GM21528 (cell line): ENCODE data around the gene PEG3.
"Not testable (repeated sequence)": the region's sequence is repeated elsewhere in the genome, so short reads cannot be mapped to it uniquely, and the experiment has no call there.

Experiments used
- ATAC-seq: cut with Tn5 transposase; IDR thresholded peaks from one replicate; pipeline ENCODE4 v1.9.1; 2021; ENCODE audit warnings: mild to moderate bottlenecking, moderate library complexity; ENCODE audit not compliant: unreplicated experiment, low FRiP score

PEG3 gene

DNA sequence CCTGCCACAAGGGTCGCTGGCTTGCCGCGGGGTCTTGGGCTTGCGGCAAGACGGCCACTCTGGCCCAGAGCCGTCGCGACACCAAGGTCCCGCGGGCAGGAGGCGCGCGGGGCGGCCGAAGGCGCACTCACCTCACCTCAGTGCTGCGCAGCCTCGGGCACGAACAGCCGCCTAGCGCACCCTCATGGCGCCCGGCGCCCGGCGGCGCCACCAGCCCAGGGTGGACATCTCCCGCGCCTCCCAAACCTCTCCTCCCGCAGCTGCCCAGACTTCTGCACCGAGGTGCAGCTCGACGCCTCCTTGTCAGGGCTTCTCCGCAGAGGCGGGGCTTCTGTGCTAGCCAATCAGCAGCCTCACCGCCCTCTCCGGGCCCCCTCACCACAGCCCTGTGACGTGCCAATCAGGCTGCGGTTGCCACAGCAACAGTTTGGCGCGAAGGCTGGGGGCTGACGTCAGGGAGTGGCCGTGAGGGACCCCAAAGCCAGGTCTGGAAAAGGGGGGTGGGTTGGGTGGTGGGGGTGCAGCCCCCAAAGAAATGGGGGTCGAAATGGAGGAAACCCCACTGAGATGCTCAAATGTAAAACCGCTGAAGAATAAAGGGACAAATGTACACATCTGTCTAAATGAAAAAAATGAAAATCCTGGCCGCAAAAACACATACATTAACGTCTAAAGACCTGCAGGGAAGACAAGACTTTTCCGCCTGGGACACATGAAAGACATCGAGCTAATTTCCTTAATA lies at the start of gene PEG3, which contains the start of gene ZIM2:
Gene PEG3, minus strand, starts transcription at position 276 of the 742 bp plus-strand sequence. CDS start 16,071 bp downstream, outside the sequence.
Gene ZIM2, minus strand, starts transcription at position 276 of the 742 bp plus-strand sequence. CDS start 16,449 bp downstream, outside the sequence.
- no peak for ATAC-seq

DNA sequence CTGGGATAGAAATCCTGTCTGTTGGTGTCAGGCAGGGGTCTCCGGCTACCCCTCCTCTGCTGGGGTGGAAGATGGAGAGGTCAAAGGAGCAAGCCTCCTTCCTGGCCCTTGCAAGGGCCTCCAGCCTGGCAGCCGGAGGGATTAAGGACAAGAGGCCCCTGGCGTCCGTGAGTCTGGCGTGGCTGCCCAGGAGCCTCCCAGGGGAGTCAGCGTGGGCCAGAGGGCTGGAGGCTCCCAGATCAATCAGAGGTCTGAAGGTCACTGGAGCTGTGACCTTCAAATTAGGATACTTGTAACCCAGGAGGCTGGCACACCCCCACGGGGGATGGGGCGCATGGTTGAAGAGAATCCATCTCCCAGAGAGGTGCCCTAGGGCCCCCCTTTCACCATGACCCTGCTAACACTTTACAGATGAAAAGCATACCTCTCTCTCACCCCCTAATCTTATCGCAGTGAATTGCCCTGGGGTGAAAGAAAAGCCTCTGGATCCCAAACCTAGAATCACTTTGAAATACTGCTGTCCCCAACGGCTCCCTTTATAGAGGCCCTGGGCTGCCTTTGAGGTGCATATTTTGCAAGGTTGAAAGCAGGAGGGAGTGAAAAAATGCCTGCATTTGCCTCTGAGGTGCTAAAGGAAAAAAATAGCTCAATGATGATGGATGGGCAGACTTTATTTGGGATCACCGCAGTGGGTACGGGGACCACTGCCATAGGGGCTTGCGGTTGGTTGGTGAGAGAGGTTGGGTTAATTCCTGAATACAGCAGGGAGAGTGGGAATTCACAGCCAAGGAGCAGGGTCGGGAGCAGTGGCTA lies 44.9 kb upstream of the PEG3 start:
- no peak for ATAC-seq

DNA sequence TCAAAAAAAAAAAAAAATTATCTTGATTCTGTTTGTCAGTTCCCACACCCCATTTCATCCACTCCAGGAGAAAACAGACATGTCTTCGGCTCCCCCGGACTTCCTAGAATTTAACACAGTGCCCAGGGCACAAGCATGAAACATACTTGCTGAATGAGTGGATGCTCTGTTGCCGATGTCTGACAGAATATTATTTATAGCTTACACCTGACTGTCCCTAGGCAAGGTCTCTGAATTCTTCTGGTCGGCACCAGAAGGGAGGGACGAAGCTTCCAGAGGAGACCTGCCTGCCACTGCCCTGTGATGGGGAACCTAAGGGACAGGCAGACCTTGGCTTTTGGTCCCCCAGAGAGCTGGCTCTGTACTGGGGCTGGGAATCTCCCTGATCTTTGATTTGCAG lies 43.9 kb upstream of the PEG3 start:
- ATAC-seq, result no peak

DNA sequence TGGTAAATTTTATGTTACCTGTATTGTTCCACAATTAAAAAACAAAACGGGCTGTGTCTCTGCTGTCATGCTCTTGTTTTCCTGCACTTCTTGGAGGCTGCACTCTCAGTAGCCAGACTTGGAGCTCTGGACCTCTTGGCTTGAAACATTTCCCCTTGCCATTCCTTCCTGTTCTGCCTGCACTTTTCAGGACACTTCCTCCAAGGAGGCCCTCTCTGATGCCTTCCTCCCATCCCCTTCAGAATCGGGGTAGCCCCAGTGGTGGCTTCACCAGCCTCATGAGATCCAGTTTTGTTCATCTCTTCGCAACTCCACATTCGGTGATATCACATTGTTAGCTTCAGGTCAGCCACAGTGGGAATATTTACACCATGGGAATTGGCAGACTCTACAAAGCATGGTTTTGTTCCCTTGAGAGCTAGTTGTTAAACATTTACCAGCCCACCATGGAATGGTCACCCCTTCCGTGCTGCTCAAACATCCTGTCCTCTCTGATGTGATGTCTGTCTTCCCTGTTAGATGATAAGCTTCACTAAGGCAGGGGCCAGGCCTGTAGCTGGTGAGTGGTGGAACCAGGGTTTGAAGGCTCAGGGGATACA lies 40.2 kb upstream of the PEG3 start:
- no peak for ATAC-seq

DNA sequence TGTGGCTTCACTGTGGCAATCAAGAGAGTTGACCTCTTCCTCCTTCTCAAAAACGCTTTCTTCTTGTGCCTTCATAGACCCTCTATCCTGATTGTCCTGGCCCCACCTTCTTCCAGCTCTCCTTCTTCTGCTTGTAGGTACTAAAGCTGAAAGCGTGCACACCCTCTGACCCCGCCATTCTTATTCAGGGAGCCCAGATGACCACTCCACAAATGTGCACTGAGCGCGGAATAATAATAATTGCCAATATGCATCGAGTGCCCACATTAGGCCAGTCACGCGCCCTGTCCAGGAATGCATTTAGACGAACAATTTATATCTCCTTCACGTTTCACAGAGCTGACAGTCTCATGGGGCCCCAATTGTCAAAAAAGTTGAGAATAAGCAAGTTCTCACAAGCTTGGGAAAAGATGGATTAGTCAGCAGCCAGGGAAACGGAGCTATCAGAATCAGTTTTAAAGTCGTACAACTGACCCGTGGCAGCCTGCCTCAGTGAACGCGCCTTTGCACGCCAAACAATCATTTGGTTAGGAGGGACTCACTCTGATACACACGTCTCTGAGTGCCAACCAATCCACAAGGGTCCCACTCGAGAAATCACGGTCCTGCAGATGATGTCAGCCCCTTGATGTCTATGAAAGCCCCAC lies 36.7 kb upstream of the PEG3 start:
- ATAC-seq, result no peak

DNA sequence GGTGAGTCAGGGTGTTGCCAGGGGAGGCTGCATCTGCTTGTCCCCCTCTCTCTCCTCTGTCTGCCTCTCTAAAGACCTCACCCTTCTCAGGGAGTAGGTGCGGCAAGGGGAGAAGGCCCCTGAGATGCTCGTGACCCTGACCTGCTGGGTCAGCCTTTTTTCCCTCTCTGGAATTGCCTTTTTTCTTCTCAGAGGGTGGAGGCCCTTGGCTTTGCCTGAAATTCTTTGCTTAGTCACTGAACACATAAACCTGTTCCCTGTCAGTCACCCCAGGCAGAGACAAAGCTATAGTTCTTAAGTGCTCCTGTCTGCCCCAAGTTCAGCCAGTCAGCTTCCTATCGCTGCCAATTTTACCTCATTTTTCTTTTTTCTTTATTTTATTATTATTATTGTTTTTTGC lies 35.2 kb upstream of the PEG3 start:
- ATAC-seq, result no peak

DNA sequence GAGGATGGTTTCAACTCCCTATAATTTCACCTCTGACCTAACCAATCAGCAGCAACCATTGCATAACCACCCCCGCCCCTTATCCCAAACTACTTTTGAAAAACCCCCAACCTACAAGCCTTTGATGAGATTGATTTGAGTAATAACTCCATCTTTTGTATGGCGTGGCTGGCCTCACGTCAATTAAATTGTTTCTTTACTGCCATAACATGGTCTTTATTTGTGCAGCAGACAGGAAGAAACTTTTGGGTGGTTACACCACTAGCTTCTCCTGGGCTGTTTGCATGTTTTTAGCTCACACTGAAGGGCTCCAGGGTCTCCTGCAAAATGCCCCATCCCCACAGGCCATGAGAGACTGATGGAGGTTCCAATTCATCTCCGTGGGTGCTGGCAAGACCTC lies 34.0 kb upstream of the PEG3 start:
- ATAC-seq, result no peak

DNA sequence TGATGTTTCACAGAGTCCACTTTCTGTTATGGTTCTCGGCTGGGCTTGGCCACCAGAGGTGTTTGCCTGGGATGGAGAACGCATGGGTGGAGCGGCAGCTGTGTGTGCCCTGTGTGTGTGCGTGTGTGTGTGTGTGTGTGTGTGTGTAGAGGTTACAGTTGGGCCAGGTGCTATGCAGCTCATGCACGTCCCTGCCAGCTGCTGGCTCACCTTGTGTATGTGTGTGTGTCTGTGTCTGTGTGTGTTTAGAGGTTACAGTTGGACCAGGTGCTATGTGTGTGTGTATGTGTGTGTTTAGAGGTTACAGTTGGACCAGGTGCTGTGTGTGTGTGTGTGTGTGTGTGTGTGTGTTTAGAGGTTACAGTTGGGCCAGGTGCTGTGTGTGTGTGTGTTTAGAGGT lies 33.0 kb upstream of the PEG3 start:
- ATAC-seq, result no peak

DNA sequence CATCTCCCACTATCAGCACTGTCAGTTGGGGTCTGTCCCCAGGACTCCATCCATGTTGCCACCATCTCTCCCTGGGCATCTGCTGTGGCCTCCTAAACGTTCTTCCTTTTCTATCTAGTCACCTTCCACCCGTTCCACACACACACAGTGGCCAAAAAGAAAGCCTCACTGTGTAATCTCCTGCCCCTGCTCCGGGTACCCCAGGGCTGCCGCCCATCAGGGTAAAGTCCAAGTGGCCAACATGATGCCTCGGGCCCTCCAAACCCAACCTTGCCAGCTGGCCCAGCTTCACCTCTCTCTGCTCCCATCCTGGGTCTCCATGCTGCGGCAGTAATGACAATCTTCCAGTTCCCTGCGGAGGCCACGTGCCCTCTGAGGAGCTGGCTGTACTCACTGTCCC lies 29.4 kb upstream of the PEG3 start:
- ATAC-seq, result no peak

DNA sequence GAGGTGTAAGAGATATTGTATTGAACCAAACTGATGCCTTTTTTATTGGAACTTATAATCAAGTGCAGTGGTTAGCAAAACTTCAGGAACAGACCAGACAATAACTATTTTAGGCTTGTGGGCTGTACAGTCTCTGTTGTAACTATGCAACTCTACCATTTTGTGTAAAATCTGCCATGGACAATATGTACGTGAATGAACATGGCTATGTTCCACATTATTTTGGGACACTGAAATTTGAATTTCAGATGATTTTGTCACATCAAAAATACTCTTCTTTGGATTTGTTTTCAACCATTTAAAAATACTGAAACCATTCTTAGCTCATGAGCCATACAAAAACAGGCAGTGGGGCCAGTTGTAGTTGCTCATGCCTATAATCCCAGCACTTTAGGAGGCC lies 27.9 kb upstream of the PEG3 start:
- ATAC-seq, result no peak

DNA sequence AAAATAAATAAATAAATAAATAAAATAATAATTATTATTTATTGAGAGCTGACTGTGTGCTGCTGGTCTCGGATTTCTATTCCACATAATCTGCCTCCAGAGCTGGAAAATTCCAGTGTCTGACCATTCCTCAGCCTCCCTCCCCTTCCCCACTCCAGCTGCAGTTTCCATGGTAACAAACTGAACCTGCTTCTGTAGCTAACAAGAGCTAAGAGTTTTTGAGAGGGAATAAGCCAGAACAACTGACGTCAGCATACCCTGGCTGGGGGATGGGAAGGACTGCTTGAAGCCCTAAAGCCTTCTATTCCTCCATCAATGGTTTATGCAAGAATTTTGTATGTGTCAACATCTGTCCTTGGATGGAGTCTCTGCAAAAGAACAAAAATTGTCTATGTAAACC lies 26.0 kb upstream of the PEG3 start:
- no peak for ATAC-seq

DNA sequence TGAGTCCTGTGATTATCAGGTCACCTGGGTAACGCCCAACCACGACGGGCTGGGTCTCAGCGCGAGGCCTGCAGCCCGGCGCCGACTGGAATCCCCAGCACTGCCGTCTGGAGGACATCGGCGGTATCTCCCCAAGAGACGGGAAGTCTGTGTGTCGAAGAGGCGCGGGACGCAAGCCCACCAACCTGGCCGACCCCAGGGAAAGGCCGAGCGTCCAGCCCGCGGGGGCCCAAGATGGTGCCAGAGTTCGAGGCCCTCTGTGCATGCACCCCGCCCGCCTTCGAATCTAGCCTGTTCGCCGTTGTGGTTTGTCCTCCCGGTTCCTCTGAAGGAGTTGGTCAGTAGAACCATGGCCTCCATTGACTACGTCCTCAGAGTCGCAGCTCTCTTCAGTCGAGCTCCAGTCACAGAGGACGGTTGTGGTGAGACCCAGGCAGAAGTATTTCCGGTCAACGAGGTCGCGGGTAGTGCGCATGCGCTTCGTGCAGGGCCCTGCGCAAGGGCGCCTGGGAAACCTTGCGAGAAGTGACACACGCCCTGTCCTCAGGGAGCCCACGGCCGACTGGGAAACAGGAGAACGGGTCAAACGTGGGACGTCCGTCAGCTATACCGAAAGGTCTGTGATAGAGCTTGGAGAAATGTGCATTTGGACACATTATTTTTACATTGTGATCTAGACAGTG lies 24.1 kb upstream of the PEG3 start:
- ATAC-seq, result no peak

DNA sequence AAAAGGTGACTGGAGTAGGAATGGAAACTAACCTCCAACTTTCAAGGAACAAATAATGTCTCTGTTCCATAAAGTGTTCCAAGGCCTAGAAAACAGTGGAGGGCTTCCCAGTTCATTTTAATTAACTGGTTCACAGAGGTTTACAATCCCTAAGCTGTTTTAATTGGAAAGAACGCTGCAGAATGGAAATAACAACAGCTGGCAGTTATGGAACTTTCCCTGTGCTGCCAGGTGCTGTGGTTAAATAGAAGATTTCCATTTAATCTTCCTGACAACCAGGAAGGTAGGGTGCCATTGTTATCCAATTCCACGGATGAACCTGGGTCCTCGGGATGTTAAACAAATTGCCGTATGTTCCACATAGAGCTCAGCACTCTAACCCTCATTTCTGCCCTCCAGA lies 22.2 kb upstream of the PEG3 start:
- no peak for ATAC-seq

DNA sequence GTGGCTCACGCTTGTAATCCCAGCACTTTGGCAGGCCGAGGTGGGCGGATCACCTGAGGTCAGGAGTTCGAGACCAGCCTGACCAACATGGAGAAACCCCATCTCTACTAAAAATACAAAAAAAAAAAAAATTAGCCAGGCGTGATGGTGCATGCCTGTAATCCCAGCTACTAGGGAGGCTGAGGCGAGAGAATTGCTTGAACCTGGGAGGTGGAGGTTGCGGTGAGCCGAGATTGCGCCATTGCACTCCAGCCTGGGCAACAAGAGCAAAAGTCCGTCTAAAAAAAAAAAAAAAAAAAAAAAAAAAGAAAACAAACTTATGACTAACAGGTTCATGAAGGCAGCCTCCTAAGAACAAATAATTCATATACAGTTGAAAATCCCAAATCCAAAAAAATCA lies 19.9 kb upstream of the PEG3 start:
- not testable (repeated sequence) for ATAC-seq

DNA sequence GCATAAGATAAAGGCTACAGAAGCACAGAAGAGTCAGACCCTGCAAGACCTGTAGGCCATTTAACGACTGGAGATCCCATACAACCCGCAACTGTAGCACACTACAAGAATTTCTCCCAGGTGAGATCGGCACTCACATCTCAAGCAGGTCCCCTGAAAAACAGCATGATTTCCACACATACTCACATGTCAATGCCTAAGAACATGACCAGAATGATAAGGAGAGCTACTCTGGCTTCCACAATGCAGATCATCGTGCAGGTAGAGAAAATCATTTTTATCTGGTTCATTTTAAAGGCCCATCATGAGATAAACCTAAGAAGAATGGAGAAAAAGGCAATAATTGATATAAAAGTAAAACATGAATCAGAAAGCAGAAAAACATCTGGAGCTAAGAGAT lies 17.5 kb upstream of the PEG3 start:
- no peak for ATAC-seq

DNA sequence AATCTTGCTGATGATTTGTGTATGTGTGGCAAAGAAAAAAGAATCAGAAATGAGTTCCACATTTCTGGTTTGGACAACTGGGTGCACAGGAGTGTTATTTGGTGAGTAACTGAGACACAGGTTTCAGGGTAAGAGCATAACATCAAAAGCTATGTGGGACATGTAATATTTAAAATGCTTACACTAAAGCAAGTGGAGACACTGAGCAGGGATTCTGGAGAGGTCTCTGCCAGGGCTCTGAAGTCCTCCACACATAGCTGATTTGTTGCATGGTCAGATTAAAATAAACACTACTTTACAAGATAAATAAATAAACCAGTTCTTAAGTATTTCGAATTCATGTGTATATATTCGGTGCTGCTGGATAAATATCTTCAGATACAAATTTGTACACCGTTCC lies 16.3 kb upstream of the PEG3 start:
- no peak for ATAC-seq

DNA sequence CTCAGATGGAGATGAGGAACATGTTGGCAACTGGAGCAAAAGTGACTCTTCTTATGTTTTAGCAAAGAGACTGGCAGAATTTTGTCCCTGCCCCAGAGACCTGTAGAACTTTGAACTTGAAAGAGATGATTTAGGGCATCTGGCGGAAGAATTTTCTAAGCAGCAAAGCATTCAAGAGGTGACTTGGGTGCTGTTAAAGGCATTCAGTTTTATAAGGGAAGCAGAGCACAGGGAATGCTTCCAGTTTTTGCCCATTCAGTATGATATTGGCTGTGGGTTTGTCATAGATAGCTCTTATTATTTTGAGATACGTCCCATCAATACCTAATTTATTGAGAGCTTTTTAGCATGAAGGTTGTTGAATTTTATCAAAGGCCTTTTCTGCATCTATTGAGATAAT lies 11.8 kb upstream of the PEG3 start:
- not testable (repeated sequence) for ATAC-seq

DNA sequence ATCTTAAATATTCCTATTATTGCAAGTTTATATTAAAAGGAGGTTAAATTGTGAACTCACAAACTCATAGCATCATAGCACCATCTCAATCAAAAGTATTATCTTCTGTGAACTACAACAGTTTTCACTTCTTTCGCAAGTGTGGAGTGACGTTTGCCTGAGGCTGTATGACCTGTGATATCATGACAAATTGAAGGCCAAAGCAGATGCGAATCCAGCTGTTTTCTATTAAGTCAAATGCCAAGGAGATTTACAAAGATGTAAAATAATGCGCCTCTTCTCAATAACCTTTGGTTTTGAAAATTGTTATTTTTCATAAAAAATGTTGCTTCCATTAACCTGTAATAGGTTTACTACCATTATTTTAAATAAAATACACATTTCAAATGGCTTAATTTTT lies 7.6 kb upstream of the PEG3 start:
- no peak for ATAC-seq

DNA sequence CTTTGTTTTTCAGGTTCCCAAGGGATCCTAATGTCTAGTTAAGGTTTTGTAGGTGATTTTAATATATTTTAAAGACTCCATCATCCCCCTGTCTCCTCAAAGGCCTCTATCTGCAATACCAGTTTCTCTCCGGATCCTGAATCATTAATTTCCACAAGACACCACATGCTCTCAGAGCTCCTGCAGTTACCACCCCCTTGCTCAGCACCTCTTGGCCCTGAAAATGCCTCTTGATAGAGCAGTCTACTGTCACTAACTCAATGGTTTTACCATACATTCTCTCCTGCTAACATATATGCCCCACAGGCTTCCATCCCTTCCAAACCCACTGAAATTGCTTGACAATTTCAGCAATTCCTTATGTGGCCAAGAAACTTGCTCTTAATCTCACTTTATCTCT lies 1.9 kb upstream of the PEG3 start:
- ATAC-seq, result no peak

DNA sequence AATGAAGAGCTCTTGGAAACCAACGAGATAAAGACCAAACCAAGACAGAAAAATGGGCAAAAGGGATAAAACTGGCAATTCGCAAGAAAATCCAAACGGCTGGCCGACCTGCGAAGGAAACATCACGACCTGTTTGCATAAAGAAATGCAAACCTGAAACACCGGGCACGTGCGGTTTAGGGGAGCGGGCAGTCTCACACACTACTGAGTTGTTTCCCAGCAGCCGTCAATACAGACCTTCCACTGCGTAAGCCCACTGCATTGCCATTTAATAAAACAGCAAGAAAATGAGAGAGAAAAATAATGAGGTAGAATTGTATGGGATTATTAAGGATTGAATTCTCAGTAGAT lies 642 bp upstream of the PEG3 start:
- ATAC-seq, result no peak
